Ascending aorta (tissue), 2 donors: ENCODE results near the gene ST6GALNAC6. TPM values are rescaled to one million over a fixed set of nuclear protein-coding genes. Genes with fewer than 3 reads are reported as not detected.

ENCODE experiments used
- DNase-seq, 2 donors: peaks; one replicate each; pipeline ENCODE4 v3.0.0-alpha.2; 2019; ENCODE audit warnings: low spot score in 2 of 2
- H3K27ac ChIP-seq, 2 donors: fragments of 200-600 bp; sonication (generic); one replicate each; pipeline ENCODE4 v1.5.1; 2016 to 2017; ENCODE audit warnings: mild to moderate bottlenecking in 1 of 2
- H3K27me3 ChIP-seq: fragments of 200-600 bp; sonication (generic); one replicate; pipeline ENCODE4 v1.5.1; 2017
- H3K36me3 ChIP-seq, 2 donors: fragments of 200-600 bp; sonication (generic); one replicate each; pipeline ENCODE4 v1.5.1; 2016
- H3K4me1 ChIP-seq, 2 donors: fragments of 200-600 bp; sonication (generic); one replicate each; pipeline ENCODE4 v1.5.1; 2016 to 2017; ENCODE audit warnings: mild to moderate bottlenecking in 1 of 2
- H3K4me3 ChIP-seq, 2 donors: fragments of 200-600 bp; sonication (generic); one replicate each; pipeline ENCODE4 v1.5.1; 2016 to 2017; ENCODE audit warnings: mild to moderate bottlenecking in 1 of 2
- H3K9me3 ChIP-seq, 2 donors: fragments of 200-600 bp; sonication (generic); one replicate each; pipeline ENCODE4 v1.5.1; 2016
- CTCF ChIP-seq, 3 experiments: fragments of 200-600 bp in 2 of 3; fragments of 450-650 bp in 1 of 3; sonication (generic) in 2 of 3; IDR thresholded peaks; one replicate each; pipeline ENCODE4 v1.5.1; 2016 to 2019; ENCODE audit warnings: antibody characterized with exemption in 3 of 3, mild to moderate bottlenecking in 1 of 3, moderate library complexity in 1 of 3
- intact Hi-C: fragments of 100-400 bp; cut with DNase I; formaldehyde crosslinking; loops from one replicate; pipeline ENCODE4 v1.15.1; 2023
- total RNA-seq: library from RNA; depleted of rRNA; stranded (reverse); fragments of >200 nt; gene quantifications from one replicate; pipeline ENCODE4 v1.1.0, GENCODE V29; 2016

ST6GALNAC6 gene
- total RNA-seq, 1 donor from 2014 or later, result 172 TPM

GRCh38 chr9:127858041-127858512, 41.3 kb downstream of the ST6GALNAC6 start:
- no peak overlapping the region for H3K4me3 ChIP-seq
- no peak for TF ChIP-seq CTCF (IDR thresholded peaks at IDR 0.05)
- peak in 1 of 2 donors; percentile 87 for DNase-seq
- H3K27ac ChIP-seq, result peak overlapping the region; percentile 96 to 97
- no peaks in the 10 kb centered on the region for H3K27me3 ChIP-seq
- H3K9me3 ChIP-seq, result no peaks in the 10 kb centered on the region
- peaks cover 26 to 65% of the 10 kb centered on the region in 2 donors for H3K4me1 ChIP-seq
- intact Hi-C loops, result no loop called here
- no peaks in the 10 kb centered on the region for H3K36me3 ChIP-seq

GRCh38 chr9:127857278-127857677, 42.1 kb downstream of the ST6GALNAC6 start:
- no peak for TF ChIP-seq CTCF (IDR thresholded peaks at IDR 0.05)
- no peaks in the 10 kb centered on the region for H3K9me3 ChIP-seq
- no peaks in the 10 kb centered on the region for H3K27me3 ChIP-seq
- H3K4me1 ChIP-seq, result peaks cover 25 to 65% of the 10 kb centered on the region in 2 donors
- no peak for DNase-seq
- H3K4me3 ChIP-seq, result no peak overlapping the region
- no peaks in the 10 kb centered on the region for H3K36me3 ChIP-seq
- intact Hi-C loops, result no loop called here
- peak overlapping the region; percentile 96 to 97 for H3K27ac ChIP-seq

- H3K27ac ChIP-seq, result peak overlapping the region; percentile 96 to 97
- peaks cover 20 to 59% of the 10 kb centered on the region in 2 donors for H3K4me1 ChIP-seq
- no peaks in the 10 kb centered on the region for H3K36me3 ChIP-seq
- intact Hi-C loops, result no loop called here
- H3K27me3 ChIP-seq, result no peaks in the 10 kb centered on the region
- no peak for DNase-seq
- no peaks in the 10 kb centered on the region for H3K9me3 ChIP-seq
- no peak for TF ChIP-seq CTCF (IDR thresholded peaks at IDR 0.05)
- H3K4me3 ChIP-seq, result no peak overlapping the region
Observed at GRCh38 chr9:127856729-127857116, 42.7 kb downstream of the ST6GALNAC6 start.

GRCh38 chr9:127856094-127856728, 43.2 kb downstream of the ST6GALNAC6 start:
- no peak for TF ChIP-seq CTCF (IDR thresholded peaks at IDR 0.05)
- intact Hi-C loops, result no loop called here
- Histone ChIP-seq H3K27ac (peak overlapping the region; percentile 96 to 97), H3K4me1 (peaks cover 18 to 59% of the 10 kb centered on the region in 2 donors), H3K36me3 (no peaks in the 10 kb centered on the region), H3K4me3 (no peak overlapping the region), H3K27me3 (no peaks in the 10 kb centered on the region), H3K9me3 (no peaks in the 10 kb centered on the region)
- DNase-seq, result no peak

GRCh38 chr9:127855522-127855921, 43.9 kb downstream of the ST6GALNAC6 start:
- intact Hi-C loops, result no loop called here
- H3K36me3 ChIP-seq, result peaks cover 0 to 2% of the 10 kb centered on the region in 2 donors
- peaks cover 18 to 58% of the 10 kb centered on the region in 2 donors for H3K4me1 ChIP-seq
- no peak overlapping the region for H3K4me3 ChIP-seq
- no peak for DNase-seq
- no peaks in the 10 kb centered on the region for H3K9me3 ChIP-seq
- H3K27ac ChIP-seq, result peak overlapping the region; percentile 96 to 97
- H3K27me3 ChIP-seq, result no peaks in the 10 kb centered on the region
- no peak for TF ChIP-seq CTCF (IDR thresholded peaks at IDR 0.05)
